Stimulated activated CD8-positive, alpha-beta memory T cell treated with anti-CD3 and anti-CD28 coated beads, Interleukin-7, amount 100 ng/mL, for 4 hours (primary cell): ENCODE results near the gene SNRPD2.

ENCODE experiments used
- DNase-seq, 2 donors: peaks; one replicate each; pipeline ENCODE4 v3.0.0-alpha.2; 2020; ENCODE audit warnings: low read depth in 2 of 2

The SNRPD2 gene

GRCh38 chr19:45657520-45658167 is 34.1 kb downstream of the SNRPD2 start:
- DNase-seq: no peak

GRCh38 chr19:45655073-45655472 is 36.7 kb downstream of the SNRPD2 start:
- no peak for DNase-seq

- DNase-seq: no peak
Observed at GRCh38 chr19:45653634-45654033, 38.1 kb downstream of the SNRPD2 start.

- no peak for DNase-seq
Observed at GRCh38 chr19:45650722-45651121, 41.0 kb downstream of the SNRPD2 start.

GRCh38 chr19:45646345-45646698 is 45.4 kb downstream of the SNRPD2 start:
- DNase-seq: no peak

GRCh38 chr19:45645631-45646344 is 46.0 kb downstream of the SNRPD2 start:
- DNase-seq: peak; percentile 57 to 65

GRCh38 chr19:45645068-45645630 is 46.6 kb downstream of the SNRPD2 start:
- peak in 1 of 2 donors; percentile 12 for DNase-seq

- DNase-seq: no peak
Observed at GRCh38 chr19:45643927-45644771, 47.6 kb downstream of the SNRPD2 start.

- DNase-seq: peak; percentile 80 to 81
Observed at GRCh38 chr19:45643024-45643926, 48.5 kb downstream of the SNRPD2 start.

GRCh38 chr19:45641274-45642105 is 50.3 kb downstream of the SNRPD2 start:
- peak; percentile 52 to 53 for DNase-seq

GRCh38 chr19:45640849-45641273 is 50.9 kb downstream of the SNRPD2 start:
- no peak for DNase-seq

- peak; percentile 12 to 42 for DNase-seq
Observed at GRCh38 chr19:45638930-45639729, 52.6 kb downstream of the SNRPD2 start, which contains the start of gene EML2. EML2 (minus strand) TSS chr19:45639397; CDS start chr19:45639376, 21 bp downstream.

GRCh38 chr19:45637890-45638667 is 53.7 kb downstream of the SNRPD2 start:
- no peak for DNase-seq
